Activated T-helper 1 cell treated with anti-CD3 and anti-CD28 coated beads, Interleukin-12 subunit alpha, Interleukin-12 subunit beta, Interleukin-2, Interleukin-4 antibody, amounts not matched to agents 30 ng/mL and 10 ng/mL and 1 ng/mL, durations not matched to agents 14 hours and 24 hours and 36 hours (primary cell): Measurements from ENCODE around the gene DCDC2B. TPM values are rescaled to one million over a fixed set of nuclear protein-coding genes. Genes with fewer than 3 reads are reported as not detected.

Experiments used
- DNase-seq: peaks from one replicate; pipeline ENCODE4 v3.0.0; 2021; ENCODE audit warnings: low spot score
- H3K27ac Mint-ChIP-seq: one replicate; pipeline ENCODE4 v1.8.0; 2021; ENCODE audit warnings: mild to moderate bottlenecking, mixed read lengths
- H3K27me3 Mint-ChIP-seq: one replicate; pipeline ENCODE4 v1.8.0; 2022; ENCODE audit warnings: mild to moderate bottlenecking, moderate library complexity, mixed read lengths; ENCODE audit not compliant: insufficient read depth
- H3K36me3 Mint-ChIP-seq: one replicate; pipeline ENCODE4 v1.8.0; 2021; ENCODE audit warnings: low read depth, mixed read lengths
- H3K4me1 Mint-ChIP-seq: one replicate; pipeline ENCODE4 v1.8.0; 2021; ENCODE audit warnings: low read depth, mixed read lengths
- H3K4me3 Mint-ChIP-seq: one replicate; pipeline ENCODE4 v1.8.0; 2021; ENCODE audit warnings: mild to moderate bottlenecking, moderate library complexity, mixed read lengths
- H3K9me3 Mint-ChIP-seq: one replicate; pipeline ENCODE4 v1.8.0; 2021; ENCODE audit warnings: mixed read lengths
- intact Hi-C: fragments of 100-400 bp; cut with micrococcal nuclease; formaldehyde crosslinking; loops from one replicate; pipeline ENCODE4 v1.15.1; 2024
- total RNA-seq: library from RNA; stranded (reverse); gene quantifications from 2 replicates; pipeline ENCODE4 v1.2.3, GENCODE V29; 2022

DCDC2B gene
- total RNA-seq, 1 donor from 2014 or later = not detected

DNA sequence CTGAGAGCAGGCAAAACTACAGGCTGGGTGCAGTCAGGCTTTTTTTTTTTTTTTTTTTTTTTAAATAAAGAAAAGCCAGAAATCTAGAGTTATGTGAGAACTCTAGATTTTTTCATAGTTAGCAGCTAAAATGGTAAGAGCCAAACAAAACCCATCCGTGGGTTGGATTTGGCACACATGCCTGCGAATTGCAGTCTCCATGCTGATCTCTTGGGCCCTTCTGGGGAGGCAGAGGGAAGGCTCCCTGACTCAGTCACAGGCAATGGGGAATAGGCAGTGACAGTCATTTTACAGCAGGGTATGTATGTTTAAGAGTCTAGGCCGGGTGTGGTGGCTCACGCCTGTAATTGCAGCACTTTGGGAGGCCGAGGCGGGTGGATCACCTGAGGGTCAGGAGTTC lies 26.8 kb upstream of the DCDC2B start:
- H3K4me3 Mint-ChIP-seq = peak overlapping the region; percentile 96

DNA sequence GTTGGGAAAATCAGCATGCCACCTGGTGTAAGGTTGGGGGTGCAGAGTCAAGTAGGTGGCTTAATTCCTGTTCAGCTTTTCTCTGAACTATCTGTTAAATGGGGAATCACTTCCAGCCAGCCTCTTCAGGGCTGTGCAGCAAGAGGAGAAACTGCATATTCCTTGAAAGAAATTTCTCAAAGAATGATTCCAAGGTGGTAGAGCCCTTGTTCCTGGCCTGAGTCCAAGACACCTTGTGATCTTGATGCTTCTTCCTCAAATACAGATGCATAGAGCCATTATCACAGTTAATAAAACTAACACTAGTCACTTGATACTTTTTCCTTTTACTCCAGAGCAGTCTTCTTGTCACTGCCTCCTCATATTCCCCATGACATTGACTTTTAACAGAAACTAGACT lies 24.2 kb upstream of the DCDC2B start:
- H3K4me3 Mint-ChIP-seq = peak overlapping the region; percentile 74
- no peak for DNase-seq
- H3K9me3 Mint-ChIP-seq = no peaks in the 10 kb centered on the region
- H3K27ac Mint-ChIP-seq = peak overlapping the region; percentile 69
- H3K27me3 Mint-ChIP-seq = no peaks in the 10 kb centered on the region
- peaks cover 68% of the 10 kb centered on the region for H3K36me3 Mint-ChIP-seq
- intact Hi-C loops = loop anchor here (5.0 kb wide), 2 partner anchors 68 to 242 kb away; partner anchors contain the start of gene LCK
- H3K4me1 Mint-ChIP-seq = peaks cover 61% of the 10 kb centered on the region

More for the DNA sequence above, 26.8 kb upstream of the DCDC2B start:
- intact Hi-C loops = loop anchor here (5.0 kb wide), 2 partner anchors 70 to 240 kb away; partner anchors contain the start of gene LCK
- Mint-ChIP-seq H3K36me3 (peaks cover 52% of the 10 kb centered on the region), H3K4me1 (peaks cover 64% of the 10 kb centered on the region), H3K27ac (peak overlapping the region; percentile 46), H3K27me3 (no peaks in the 10 kb centered on the region), H3K9me3 (no peaks in the 10 kb centered on the region)
- no peak for DNase-seq

DNA sequence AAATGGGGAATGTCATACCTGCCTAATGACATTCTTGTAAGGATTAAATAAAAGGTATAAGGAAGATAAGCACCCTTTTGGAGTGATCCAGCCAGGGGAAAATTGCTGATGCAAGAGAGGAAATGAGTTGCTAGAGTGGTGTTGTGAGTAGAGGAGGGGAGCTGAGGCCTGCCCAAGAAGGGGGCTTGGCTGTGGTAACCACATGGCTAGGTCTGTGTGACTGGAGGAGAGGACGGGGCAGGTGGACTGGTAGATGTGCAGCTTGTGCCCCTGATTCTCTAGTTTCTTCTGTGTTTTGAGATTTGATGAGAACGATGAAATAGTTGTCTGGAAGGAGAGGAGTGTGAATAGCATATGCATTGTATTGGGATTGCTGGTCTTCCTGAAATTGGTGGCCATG lies 22.8 kb upstream of the DCDC2B start:
- Mint-ChIP-seq H3K36me3 (peaks cover 63% of the 10 kb centered on the region), H3K4me3 (peak overlapping the region; percentile 62), H3K27me3 (no peaks in the 10 kb centered on the region), H3K9me3 (no peaks in the 10 kb centered on the region), H3K27ac (peak overlapping the region; percentile 76), H3K4me1 (peaks cover 51% of the 10 kb centered on the region)
- no peak for DNase-seq
- intact Hi-C loops = loop anchor here (1.0 kb wide), 1 partner anchor 14 kb away; the partner anchor contains the start of gene CCDC28B

DNA sequence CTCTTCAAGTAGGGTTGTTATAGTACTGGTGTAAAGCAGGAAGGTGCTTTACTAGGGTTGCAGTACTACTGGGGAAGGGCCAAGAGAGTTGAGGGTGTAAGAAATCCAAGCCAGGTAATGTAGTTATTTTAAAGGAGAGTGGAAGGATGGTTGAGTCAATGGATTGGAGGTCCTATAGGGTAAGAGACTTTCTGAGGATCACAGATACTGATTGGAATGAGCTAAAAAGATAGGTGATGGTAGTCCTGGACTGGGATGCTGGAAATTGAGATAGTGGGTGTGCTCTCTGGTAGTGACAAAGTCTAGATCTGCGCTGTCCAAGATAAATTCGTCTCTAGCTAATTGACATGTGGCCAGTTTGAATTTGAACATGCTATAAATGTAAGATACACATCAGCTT lies 22.4 kb upstream of the DCDC2B start:
- peak overlapping the region; percentile 76 for H3K27ac Mint-ChIP-seq
- H3K27me3 Mint-ChIP-seq = no peaks in the 10 kb centered on the region
- intact Hi-C loops = loop anchor here (1.0 kb wide), 1 partner anchor 14 kb away; the partner anchor contains the start of gene CCDC28B
- no peak for DNase-seq
- H3K4me3 Mint-ChIP-seq = peak overlapping the region; percentile 62
- peaks cover 62% of the 10 kb centered on the region for H3K36me3 Mint-ChIP-seq
- no peaks in the 10 kb centered on the region for H3K9me3 Mint-ChIP-seq
- peaks cover 50% of the 10 kb centered on the region for H3K4me1 Mint-ChIP-seq

DNA sequence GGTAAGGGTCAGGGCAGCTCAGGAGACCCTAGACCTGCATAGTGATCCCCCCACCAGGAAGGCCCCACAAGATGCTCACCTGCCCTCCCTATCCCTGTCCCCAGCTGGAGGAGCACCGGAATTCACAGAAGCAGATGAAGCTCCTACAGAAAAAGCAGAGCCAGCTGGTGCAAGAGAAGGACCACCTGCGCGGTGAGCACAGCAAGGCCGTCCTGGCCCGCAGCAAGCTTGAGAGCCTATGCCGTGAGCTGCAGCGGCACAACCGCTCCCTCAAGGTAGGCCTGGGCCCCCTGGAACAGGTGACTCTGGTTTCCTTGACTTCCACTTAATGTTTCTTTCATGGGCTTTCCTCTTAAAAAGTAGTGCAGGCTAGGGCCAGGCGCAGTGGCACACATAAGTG lies 21.0 kb upstream of the DCDC2B start:
- Mint-ChIP-seq H3K4me1 (peaks cover 47% of the 10 kb centered on the region), H3K4me3 (no peak overlapping the region), H3K36me3 (peaks cover 64% of the 10 kb centered on the region), H3K27ac (no peak overlapping the region), H3K9me3 (no peaks in the 10 kb centered on the region), H3K27me3 (no peaks in the 10 kb centered on the region)
- intact Hi-C loops = no loop called here
- DNase-seq = no peak

DNA sequence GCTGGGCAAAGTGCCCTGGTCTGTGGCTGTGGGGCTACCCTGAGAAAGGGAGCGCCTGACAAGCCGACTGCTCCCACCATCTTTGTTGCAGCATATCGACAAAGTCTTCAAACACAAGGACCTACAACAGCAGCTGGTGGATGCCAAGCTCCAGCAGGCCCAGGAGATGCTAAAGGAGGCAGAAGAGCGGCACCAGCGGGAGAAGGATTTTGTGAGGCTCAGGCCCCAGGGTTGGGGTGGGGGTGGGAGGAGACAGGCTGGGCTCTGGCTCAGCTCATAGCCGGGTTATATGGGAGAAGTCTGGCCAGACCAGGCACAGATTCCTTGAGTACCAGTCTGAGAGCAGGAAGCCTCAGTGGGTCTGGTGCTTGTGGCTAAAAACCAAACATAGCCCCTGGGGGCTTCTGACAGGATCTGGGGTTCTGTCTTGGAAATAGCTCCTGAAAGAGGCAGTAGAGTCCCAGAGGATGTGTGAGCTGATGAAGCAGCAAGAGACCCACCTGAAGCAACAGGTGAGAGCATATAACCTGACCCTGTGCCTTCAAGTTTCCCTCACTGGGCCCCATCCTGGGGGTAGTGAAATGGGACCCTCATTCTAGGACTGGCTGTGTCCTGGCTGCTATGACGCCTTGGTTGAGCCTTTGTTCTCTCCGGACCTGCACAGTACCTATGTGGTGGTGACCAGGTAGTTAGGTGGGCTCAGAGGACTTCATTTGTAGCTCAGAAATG lies 16.5 kb upstream of the DCDC2B start:
- Mint-ChIP-seq H3K27ac (no peak overlapping the region), H3K4me1 (peaks cover 59% of the 10 kb centered on the region), H3K27me3 (no peaks in the 10 kb centered on the region), H3K9me3 (no peaks in the 10 kb centered on the region), H3K36me3 (peaks cover 74% of the 10 kb centered on the region), H3K4me3 (no peak overlapping the region)
- no peak for DNase-seq
- intact Hi-C loops = no loop called here

DNA sequence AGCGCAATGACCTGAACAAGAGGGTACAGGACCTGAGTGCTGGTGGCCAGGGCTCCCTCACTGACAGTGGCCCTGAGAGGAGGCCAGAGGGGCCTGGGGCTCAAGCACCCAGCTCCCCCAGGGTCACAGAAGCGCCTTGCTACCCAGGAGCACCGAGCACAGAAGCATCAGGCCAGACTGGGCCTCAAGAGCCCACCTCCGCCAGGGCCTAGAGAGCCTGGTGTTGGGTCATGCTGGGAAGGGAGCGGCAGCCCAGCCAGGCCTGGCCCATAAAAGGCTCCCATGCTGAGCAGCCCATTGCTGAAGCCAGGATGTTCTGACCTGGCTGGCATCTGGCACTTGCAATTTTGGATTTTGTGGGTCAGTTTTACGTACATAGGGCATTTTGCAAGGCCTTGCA lies 13.9 kb upstream of the DCDC2B start:
- H3K9me3 Mint-ChIP-seq = no peaks in the 10 kb centered on the region
- H3K36me3 Mint-ChIP-seq = peaks cover 60% of the 10 kb centered on the region
- no peaks in the 10 kb centered on the region for H3K27me3 Mint-ChIP-seq
- H3K27ac Mint-ChIP-seq = no peak overlapping the region
- intact Hi-C loops = no loop called here
- peaks cover 75% of the 10 kb centered on the region for H3K4me1 Mint-ChIP-seq
- no peak for DNase-seq
- H3K4me3 Mint-ChIP-seq = no peak overlapping the region

DNA sequence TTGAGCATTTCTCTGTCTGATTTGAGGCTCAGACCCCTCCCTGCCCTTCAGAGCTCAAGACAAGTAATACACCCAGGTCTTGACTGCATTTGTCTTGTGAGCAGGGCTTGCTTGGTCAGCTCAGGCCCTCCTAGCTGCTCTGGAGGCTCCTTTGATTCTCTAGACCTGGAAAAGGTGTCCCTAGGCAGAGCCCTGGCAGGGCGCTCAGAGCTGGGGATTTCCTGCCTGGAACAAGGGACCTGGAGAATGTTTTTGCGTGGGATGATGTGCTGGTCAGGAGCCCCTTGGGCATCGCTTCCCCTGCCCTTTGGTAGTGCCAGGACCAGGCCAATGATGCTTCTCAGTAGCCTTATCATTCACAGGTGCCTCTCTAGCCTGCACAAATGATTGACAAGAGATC lies 13.4 kb upstream of the DCDC2B start:
- no peak overlapping the region for H3K4me3 Mint-ChIP-seq
- H3K9me3 Mint-ChIP-seq = no peaks in the 10 kb centered on the region
- no peak overlapping the region for H3K27ac Mint-ChIP-seq
- H3K27me3 Mint-ChIP-seq = no peaks in the 10 kb centered on the region
- peaks cover 80% of the 10 kb centered on the region for H3K4me1 Mint-ChIP-seq
- peaks cover 60% of the 10 kb centered on the region for H3K36me3 Mint-ChIP-seq
- no peak for DNase-seq
- intact Hi-C loops = no loop called here

DNA sequence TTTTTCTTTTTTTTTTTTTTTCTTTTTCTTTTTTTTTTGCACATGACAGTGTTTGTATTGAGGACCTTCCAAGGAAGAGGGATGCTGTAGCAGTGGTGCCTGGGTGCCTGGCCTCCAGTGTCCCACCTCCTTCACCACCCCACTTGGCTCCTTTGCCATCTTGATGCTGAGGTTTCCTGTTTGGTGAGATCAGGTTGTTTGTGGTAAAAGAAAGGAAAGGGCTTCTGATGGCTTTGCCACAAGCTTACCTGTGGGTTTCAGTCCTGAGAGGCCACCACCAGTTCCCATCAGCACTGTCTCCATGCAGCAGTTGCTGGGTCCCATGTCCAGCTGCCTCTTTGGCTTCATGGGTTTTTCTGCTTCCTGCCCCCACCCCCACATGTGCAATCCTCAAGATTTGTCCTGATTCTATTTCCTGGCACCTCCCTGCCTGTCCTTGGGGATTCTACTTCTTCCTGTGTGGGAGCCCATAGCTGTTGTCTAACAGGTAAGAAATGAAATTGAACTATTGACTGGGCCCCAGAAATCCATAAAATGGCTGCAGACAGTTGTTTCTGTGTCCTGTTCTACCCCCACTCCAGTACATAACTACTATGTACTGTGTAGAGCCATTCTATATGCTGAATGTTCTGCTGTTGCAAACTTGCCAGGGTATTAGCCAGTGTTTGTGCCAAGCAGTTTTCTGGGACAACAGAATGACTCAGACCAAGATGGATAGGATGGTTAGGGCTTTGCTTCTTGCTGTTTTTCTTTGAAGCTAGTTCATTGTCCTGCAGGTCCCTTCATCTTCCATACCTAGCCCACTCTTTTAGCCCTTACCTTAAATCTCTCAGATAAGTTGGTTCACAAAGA lies 12.7 kb upstream of the DCDC2B start:
- peaks cover 81% of the 10 kb centered on the region for H3K4me1 Mint-ChIP-seq
- peak overlapping the region; percentile 47 for H3K27ac Mint-ChIP-seq
- peaks cover 60% of the 10 kb centered on the region for H3K36me3 Mint-ChIP-seq

DNA sequence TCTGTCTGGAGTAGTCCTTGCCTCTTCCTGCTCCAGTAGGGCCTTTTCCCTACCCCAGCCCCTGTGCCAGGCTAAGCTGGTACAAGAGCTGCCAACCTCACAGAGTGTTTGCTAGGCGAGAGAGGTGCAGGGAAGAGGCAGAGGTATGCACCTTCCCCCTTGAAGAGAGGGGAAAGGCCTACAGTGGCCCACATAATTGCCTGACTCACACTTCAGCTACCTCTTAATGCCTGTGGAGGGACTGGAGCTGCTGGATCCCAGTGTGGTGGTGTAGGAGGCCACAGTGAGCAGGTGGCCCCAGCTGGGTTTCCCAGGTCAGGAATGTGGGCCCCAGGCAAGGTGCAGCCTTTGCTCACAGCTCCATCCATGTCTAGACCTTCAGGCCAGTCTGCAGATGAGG lies 11.8 kb upstream of the DCDC2B start:
- peak overlapping the region; percentile 47 for H3K27ac Mint-ChIP-seq

More for the DNA sequence above, 12.7 kb upstream of the DCDC2B start:
- intact Hi-C loops = no loop called here
- Mint-ChIP-seq H3K9me3 (no peaks in the 10 kb centered on the region), H3K4me3 (no peak overlapping the region), H3K27me3 (no peaks in the 10 kb centered on the region)
- DNase-seq = no peak

DNA sequence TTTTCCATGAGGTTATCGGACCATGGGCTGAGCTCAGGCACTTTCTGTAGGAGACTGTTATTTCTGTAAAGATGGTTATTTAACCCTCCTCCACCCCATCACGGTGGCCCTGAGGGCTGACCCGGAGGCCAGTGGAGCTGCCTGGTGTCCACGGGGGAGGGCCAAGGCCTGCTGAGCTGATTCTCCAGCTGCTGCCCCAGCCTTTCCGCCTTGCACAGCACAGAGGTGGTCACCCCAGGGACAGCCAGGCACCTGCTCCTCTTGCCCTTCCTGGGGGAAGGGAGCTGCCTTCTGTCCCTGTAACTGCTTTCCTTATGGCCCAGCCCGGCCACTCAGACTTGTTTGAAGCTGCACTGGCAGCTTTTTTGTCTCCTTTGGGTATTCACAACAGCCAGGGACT lies 11.1 kb upstream of the DCDC2B start:
- intact Hi-C loops = no loop called here
- H3K4me1 Mint-ChIP-seq = peaks cover 83% of the 10 kb centered on the region
- H3K27ac Mint-ChIP-seq = peak overlapping the region; percentile 72
- no peak overlapping the region for H3K4me3 Mint-ChIP-seq
- DNase-seq = no peak
- H3K36me3 Mint-ChIP-seq = peaks cover 49% of the 10 kb centered on the region
- H3K27me3 Mint-ChIP-seq = no peaks in the 10 kb centered on the region
- H3K9me3 Mint-ChIP-seq = no peaks in the 10 kb centered on the region

More for the DNA sequence above, 11.8 kb upstream of the DCDC2B start:
- Mint-ChIP-seq H3K27me3 (no peaks in the 10 kb centered on the region), H3K36me3 (peaks cover 52% of the 10 kb centered on the region), H3K9me3 (no peaks in the 10 kb centered on the region), H3K4me1 (peaks cover 81% of the 10 kb centered on the region), H3K4me3 (no peak overlapping the region)
- intact Hi-C loops = no loop called here
- DNase-seq = no peak

DNA sequence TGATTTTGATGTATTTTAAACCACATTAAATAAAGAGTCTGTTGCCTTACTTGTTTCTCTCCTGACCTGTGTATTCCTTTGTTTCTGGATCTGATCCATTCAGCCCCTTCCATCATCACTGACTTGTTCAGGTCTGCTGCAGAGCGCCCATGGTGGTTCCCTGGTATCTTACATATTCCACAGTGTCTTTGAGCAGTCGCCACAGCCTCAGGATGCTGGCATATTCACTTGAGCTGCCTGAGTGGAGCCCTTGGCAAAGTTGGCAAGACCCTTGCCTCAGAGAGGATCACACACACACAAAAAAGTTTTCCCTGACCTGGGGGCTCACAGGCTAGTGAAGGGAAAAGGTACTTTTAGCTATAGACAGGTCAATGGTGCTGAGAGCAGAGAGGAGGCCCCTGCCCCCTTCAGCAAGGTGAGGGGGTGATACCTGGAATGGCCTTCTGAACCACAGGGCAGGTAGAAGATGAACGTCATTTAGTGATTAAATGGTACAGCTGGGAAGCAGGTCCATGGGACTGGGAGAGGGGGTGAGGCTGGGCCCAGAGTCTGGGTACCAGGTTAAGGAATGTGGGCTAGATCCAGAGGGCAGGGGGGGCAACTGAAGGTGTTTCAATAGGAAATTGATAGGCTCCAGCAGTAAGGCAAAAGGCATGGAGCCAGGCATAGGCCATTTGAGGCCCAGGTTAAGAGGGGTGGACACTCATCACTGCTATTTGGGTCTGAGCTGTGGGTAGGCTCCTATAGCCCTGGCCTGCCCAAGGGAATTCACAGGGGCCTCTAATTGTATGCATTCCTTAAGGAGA lies 10.4 kb upstream of the DCDC2B start:
- no peaks in the 10 kb centered on the region for H3K27me3 Mint-ChIP-seq
- DNase-seq = no peak
- peak overlapping the region; percentile 60 for H3K4me3 Mint-ChIP-seq
- intact Hi-C loops = no loop called here
- peak overlapping the region; percentile 18 for H3K27ac Mint-ChIP-seq
- peaks cover 44% of the 10 kb centered on the region for H3K36me3 Mint-ChIP-seq
- H3K9me3 Mint-ChIP-seq = no peaks in the 10 kb centered on the region
- peaks cover 81% of the 10 kb centered on the region for H3K4me1 Mint-ChIP-seq
